Activated CD8-positive, alpha-beta T cell treated with anti-CD3 and anti-CD28 coated beads for 36 hours (primary cell): ENCODE results near the gene CRYAA. TPM values are rescaled to one million over a fixed set of nuclear protein-coding genes. Genes with fewer than 3 reads are reported as not detected.
"Not testable (repeated sequence)": the region's sequence is repeated elsewhere in the genome, so short reads cannot be mapped to it uniquely, and the experiment has no call there.

ENCODE experiments used
- ATAC-seq: fragments of 200-7000 bp; cut with Tn5 transposase; one replicate; pipeline ENCODE4 v1.10.0; 2021; ENCODE audit warnings: mild to moderate bottlenecking, moderate library complexity
- CTCF ChIA-PET: fragments of 350-600 bp; sonication (Branson Sonifier 250); formaldehyde crosslinking; loops from one replicate; lab custom pipeline; 2021; ENCODE audit warnings: antibody characterized with exemption; lab: Charles Lee
- POLR2A ChIA-PET: fragments of 350-600 bp; sonication (Branson Sonifier 250); formaldehyde crosslinking; loops from one replicate; lab custom pipeline; 2021; ENCODE audit warnings: antibody characterized with exemption; lab: Charles Lee
- DNase-seq: peaks from one replicate; pipeline ENCODE4 v3.0.0-alpha.2; 2020
- H3K27ac Mint-ChIP-seq: one replicate; pipeline ENCODE4 v1.8.0; 2021; ENCODE audit warnings: mild to moderate bottlenecking, mixed read lengths
- H3K27me3 Mint-ChIP-seq: one replicate; pipeline ENCODE4 v1.8.0; 2021; ENCODE audit warnings: mixed read lengths
- H3K36me3 Mint-ChIP-seq: one replicate; pipeline ENCODE4 v1.8.0; 2021; ENCODE audit warnings: low read depth, mixed read lengths
- H3K4me1 Mint-ChIP-seq: one replicate; pipeline ENCODE4 v1.8.0; 2021; ENCODE audit warnings: low read depth, mixed read lengths
- H3K4me3 Mint-ChIP-seq: one replicate; pipeline ENCODE4 v1.8.0; 2021; ENCODE audit warnings: mild to moderate bottlenecking, moderate library complexity, mixed read lengths
- H3K9me3 Mint-ChIP-seq: one replicate; pipeline ENCODE4 v1.8.0; 2021; ENCODE audit warnings: mixed read lengths
- intact Hi-C: fragments of 100-400 bp; cut with micrococcal nuclease; formaldehyde crosslinking; loops from one replicate; pipeline ENCODE4 v1.10.0; 2022
- total RNA-seq, 2 experiments: library from RNA; stranded (reverse); gene quantifications; one replicate each; pipeline ENCODE4 v1.2.3, GENCODE V29; 2021

The CRYAA gene, protein sequence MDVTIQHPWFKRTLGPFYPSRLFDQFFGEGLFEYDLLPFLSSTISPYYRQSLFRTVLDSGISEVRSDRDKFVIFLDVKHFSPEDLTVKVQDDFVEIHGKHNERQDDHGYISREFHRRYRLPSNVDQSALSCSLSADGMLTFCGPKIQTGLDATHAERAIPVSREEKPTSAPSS
- not detected for total RNA-seq

DNA sequence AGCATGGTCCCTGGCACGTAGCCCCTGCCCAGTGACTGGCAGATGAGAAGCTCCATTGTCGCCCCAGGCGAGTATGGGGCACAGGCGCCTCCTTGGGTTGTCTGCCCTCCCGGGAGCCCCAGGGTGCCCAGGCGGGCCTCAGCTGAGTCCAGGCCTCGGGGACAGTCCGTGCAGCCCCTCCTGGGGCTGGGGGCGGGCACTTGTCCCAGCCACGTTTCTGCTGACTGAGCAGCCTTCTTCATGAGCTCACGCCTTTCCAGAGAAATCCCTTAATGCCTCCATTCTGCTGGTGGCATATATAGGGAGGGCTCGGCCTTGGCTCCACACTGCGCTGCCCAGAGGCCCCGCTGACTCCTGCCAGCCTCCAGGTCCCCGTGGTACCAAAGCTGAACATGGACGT is at the start of gene CRYAA:
Gene CRYAA, plus strand, starts transcription at position 301 of the 400 bp plus-strand sequence. Its CDS starts 92 bp downstream, at position 393.
- H3K4me3 Mint-ChIP-seq, H3K27me3 Mint-ChIP-seq, ATAC-seq, H3K9me3 Mint-ChIP-seq, intact Hi-C loops, DNase-seq, H3K36me3 Mint-ChIP-seq, POLR2A ChIA-PET, H3K4me1 Mint-ChIP-seq, H3K27ac Mint-ChIP-seq, CTCF ChIA-PET: not testable (repeated sequence)

- H3K27me3 Mint-ChIP-seq, H3K27ac Mint-ChIP-seq, DNase-seq, CTCF ChIA-PET, intact Hi-C loops, H3K4me3 Mint-ChIP-seq, H3K9me3 Mint-ChIP-seq, ATAC-seq, H3K36me3 Mint-ChIP-seq, H3K4me1 Mint-ChIP-seq, POLR2A ChIA-PET: not testable (repeated sequence)
Measured at GRCh38 chr21:43130094-43130493, 38.7 kb upstream of the CRYAA start.

DNA sequence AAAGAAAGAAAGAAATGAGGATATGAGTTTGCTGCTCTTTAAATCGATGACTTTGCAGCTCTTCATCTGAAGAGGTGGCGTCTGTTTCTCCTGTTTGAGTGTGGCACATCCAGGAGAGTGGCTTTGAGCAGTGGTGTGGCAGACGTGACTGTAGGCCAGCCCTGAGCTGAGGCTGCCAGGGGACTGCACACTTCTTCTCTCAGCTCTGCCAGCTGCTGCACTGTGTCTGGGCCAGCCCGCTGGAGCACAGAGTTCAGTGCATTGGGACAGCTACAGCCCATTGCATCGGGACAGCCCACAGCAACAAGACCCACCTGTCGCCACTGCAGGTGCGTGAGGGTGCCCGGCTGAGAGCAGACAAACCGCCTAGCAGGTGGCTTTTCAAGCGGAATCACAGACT is 34.3 kb upstream of the CRYAA start:
- H3K4me3 Mint-ChIP-seq, CTCF ChIA-PET, POLR2A ChIA-PET, H3K36me3 Mint-ChIP-seq, H3K27me3 Mint-ChIP-seq, DNase-seq, H3K9me3 Mint-ChIP-seq, ATAC-seq, intact Hi-C loops, H3K4me1 Mint-ChIP-seq, H3K27ac Mint-ChIP-seq: not testable (repeated sequence)

GRCh38 chr21:43138944-43139343 is 29.9 kb upstream of the CRYAA start:
- H3K36me3 Mint-ChIP-seq, H3K27ac Mint-ChIP-seq, H3K4me3 Mint-ChIP-seq, DNase-seq, H3K27me3 Mint-ChIP-seq, intact Hi-C loops, H3K4me1 Mint-ChIP-seq, POLR2A ChIA-PET, CTCF ChIA-PET, H3K9me3 Mint-ChIP-seq: not testable (repeated sequence)
- peak; percentile 47 for ATAC-seq

GRCh38 chr21:43141407-43141806 is 27.4 kb upstream of the CRYAA start:
- H3K9me3 Mint-ChIP-seq, H3K36me3 Mint-ChIP-seq, intact Hi-C loops, H3K4me3 Mint-ChIP-seq, ATAC-seq, DNase-seq, POLR2A ChIA-PET, H3K27ac Mint-ChIP-seq, H3K4me1 Mint-ChIP-seq, H3K27me3 Mint-ChIP-seq, CTCF ChIA-PET: not testable (repeated sequence)

GRCh38 chr21:43146637-43147036 is 22.2 kb upstream of the CRYAA start:
- DNase-seq, H3K4me3 Mint-ChIP-seq, H3K27me3 Mint-ChIP-seq, H3K4me1 Mint-ChIP-seq, POLR2A ChIA-PET, CTCF ChIA-PET, H3K9me3 Mint-ChIP-seq, H3K27ac Mint-ChIP-seq, intact Hi-C loops, ATAC-seq, H3K36me3 Mint-ChIP-seq: not testable (repeated sequence)

- H3K9me3 Mint-ChIP-seq, H3K4me1 Mint-ChIP-seq, H3K27me3 Mint-ChIP-seq, CTCF ChIA-PET, POLR2A ChIA-PET, H3K36me3 Mint-ChIP-seq, intact Hi-C loops, DNase-seq, ATAC-seq, H3K4me3 Mint-ChIP-seq, H3K27ac Mint-ChIP-seq: not testable (repeated sequence)
Measured at GRCh38 chr21:43147999-43148398, 20.8 kb upstream of the CRYAA start.

GRCh38 chr21:43149344-43149743 is 19.5 kb upstream of the CRYAA start:
- CTCF ChIA-PET, H3K27me3 Mint-ChIP-seq, DNase-seq, POLR2A ChIA-PET, ATAC-seq, H3K27ac Mint-ChIP-seq, H3K4me3 Mint-ChIP-seq, intact Hi-C loops, H3K4me1 Mint-ChIP-seq, H3K9me3 Mint-ChIP-seq, H3K36me3 Mint-ChIP-seq: not testable (repeated sequence)

DNA sequence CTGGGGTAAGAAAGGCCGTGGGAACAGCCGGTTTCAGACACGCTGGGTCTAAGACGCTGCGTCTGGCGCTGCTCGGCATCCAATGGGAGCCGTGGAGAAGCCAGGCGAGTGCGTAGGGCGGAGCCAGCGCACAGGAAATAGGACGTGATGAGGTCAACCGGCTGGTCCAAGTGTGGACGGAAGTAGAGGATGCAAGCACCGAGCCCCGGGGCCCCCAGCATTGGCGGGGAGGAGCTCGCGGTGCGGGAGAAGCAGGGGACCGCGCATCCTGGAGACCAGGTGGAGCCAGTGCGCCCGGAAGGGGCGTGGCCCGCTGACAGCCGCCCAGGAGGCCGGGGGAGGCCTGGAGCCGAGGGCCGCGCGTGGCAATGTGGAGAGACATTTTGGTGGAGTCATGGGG is 15.2 kb upstream of the CRYAA start:
- intact Hi-C loops, H3K4me1 Mint-ChIP-seq, H3K27me3 Mint-ChIP-seq, H3K9me3 Mint-ChIP-seq, H3K4me3 Mint-ChIP-seq, H3K36me3 Mint-ChIP-seq, CTCF ChIA-PET, H3K27ac Mint-ChIP-seq, DNase-seq, POLR2A ChIA-PET: not testable (repeated sequence)
- ATAC-seq: peak; percentile 24

DNA sequence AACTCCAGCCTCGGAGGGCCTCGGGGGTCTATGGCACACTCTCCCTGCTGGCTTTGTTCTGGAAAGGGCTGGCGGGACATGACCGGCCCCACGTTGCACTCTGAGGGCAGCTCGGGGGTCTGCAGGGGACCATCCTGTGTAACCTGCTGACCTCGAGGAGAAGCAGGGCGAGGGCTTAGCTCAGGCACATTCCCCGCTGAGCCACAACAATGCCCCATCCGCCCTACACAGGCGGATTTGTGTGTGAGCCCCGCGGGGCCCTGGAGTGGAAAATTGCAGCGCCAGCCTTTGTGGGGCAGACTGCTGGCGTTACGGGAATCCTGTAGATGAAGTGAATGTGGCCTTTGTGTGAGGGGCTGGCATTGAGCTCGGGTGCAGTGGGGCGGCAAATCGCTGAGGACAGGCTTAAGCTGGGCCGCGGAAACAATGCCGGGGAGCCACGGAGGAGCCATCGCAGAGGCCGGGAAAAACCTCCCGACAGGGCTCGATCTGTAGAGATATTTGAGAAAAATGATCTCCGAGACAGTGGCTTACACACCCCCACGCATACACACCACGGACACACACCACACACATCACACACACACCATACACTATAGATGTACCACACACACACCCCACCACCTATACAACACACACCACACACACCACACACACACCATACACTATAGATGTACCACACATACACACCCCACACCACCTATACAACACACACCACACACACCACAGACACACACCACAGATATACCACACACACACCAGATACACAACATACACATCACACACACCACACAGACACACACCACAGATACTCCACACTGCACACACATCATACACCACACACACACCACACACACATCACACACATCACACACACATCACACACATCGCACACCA is 9.3 kb upstream of the CRYAA start:
- H3K36me3 Mint-ChIP-seq, CTCF ChIA-PET, H3K4me1 Mint-ChIP-seq, ATAC-seq, POLR2A ChIA-PET, H3K27ac Mint-ChIP-seq, DNase-seq, intact Hi-C loops, H3K9me3 Mint-ChIP-seq, H3K4me3 Mint-ChIP-seq, H3K27me3 Mint-ChIP-seq: not testable (repeated sequence)

- DNase-seq, H3K4me1 Mint-ChIP-seq, H3K27ac Mint-ChIP-seq, CTCF ChIA-PET, H3K9me3 Mint-ChIP-seq, H3K27me3 Mint-ChIP-seq, H3K36me3 Mint-ChIP-seq, POLR2A ChIA-PET, H3K4me3 Mint-ChIP-seq, intact Hi-C loops, ATAC-seq: not testable (repeated sequence)
Measured at GRCh38 chr21:43161826-43162707, 6.7 kb upstream of the CRYAA start.
